ENCODE results near the gene TMEM200A. TPM values are rescaled to one million over a fixed set of nuclear protein-coding genes. Genes with fewer than 3 reads are reported as not detected.

TMEM200A gene
- total RNA-seq, 1 donor from 2014 or later: 1.3 TPM

- Mint-ChIP-seq H3K9me3 (no peaks in the 10 kb centered on the region), H3K27ac (peak overlapping the region; percentile 12), H3K4me3 (ENCODE audit: low read depth) (peak overlapping the region; percentile 75), H3K27me3 (ENCODE audit: low read depth) (peaks cover 54% of the 10 kb centered on the region), H3K36me3 (ENCODE audit: low read depth) (no peaks in the 10 kb centered on the region), H3K4me1 (ENCODE audit: low read depth) (peaks cover 20% of the 10 kb centered on the region)
- intact Hi-C loops (cut with micrococcal nuclease): loop anchor here (5.0 kb wide), 2 partner anchors 151 to 261 kb away; no protein-coding TSS in a partner anchor
- DNase-seq (ENCODE audit: low spot score): no peak
Measured at GRCh38 chr6:130366107-130367005, 539 bp downstream of the TMEM200A start.

GRCh38 chr6:130367767-130368166, 1.9 kb downstream of the TMEM200A start:
- Mint-ChIP-seq H3K4me1 (ENCODE audit: low read depth) (peaks cover 20% of the 10 kb centered on the region), H3K36me3 (ENCODE audit: low read depth) (no peaks in the 10 kb centered on the region), H3K27ac (no peak overlapping the region), H3K27me3 (ENCODE audit: low read depth) (peaks cover 62% of the 10 kb centered on the region), H3K4me3 (ENCODE audit: low read depth) (no peak overlapping the region), H3K9me3 (no peaks in the 10 kb centered on the region)
- intact Hi-C loops (cut with micrococcal nuclease): loop anchor here (5.0 kb wide), 2 partner anchors 150 to 260 kb away; no protein-coding TSS in a partner anchor
- no peak for DNase-seq (ENCODE audit: low spot score)

DNA sequence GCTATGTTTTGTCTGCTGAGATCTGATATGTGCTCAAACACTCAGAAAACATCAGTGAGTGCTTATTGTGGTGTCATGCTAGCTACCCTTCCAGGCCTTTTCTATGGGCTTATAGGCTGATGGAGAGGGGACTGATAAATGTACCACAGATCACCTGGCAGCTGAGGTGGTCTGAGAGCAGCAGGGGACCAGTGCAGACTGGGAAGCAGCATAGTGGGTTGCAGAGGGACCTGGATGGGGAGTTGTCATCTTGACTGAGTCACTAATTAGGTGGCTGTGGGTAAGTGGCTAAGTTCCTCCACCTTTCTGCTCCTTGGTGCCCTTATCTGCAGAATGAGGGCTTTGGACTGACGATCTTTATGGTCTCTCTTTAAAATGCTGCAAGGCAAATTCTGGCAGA, 2.8 kb downstream of the TMEM200A start:
- Mint-ChIP-seq H3K9me3 (no peaks in the 10 kb centered on the region), H3K27me3 (ENCODE audit: low read depth) (peaks cover 57% of the 10 kb centered on the region), H3K4me1 (ENCODE audit: low read depth) (peaks cover 20% of the 10 kb centered on the region), H3K4me3 (ENCODE audit: low read depth) (no peak overlapping the region), H3K27ac (no peak overlapping the region), H3K36me3 (ENCODE audit: low read depth) (no peaks in the 10 kb centered on the region)
- no peak for DNase-seq (ENCODE audit: low spot score)
- intact Hi-C loops (cut with micrococcal nuclease): loop anchor here (5.0 kb wide), 2 partner anchors 149 to 259 kb away; no protein-coding TSS in a partner anchor

DNA sequence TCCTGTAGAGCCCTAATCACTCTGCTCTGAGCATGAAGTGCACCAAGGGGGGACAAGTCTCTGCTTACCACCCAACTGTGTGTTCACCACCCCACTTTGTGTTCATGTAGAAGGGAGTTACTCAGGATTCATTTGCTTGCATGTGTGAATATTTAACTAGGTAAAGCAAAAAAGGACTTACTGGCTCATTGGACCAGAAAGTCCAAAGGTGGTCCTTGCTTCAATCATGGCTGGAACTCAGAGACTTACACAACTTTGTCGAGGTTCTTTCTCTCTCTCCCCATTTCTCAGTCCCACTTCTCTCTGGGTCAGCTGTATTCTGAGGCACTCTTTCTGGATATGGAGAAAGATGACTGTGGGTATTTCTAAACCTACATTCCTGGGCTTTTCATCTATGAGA, 4.0 kb downstream of the TMEM200A start:
- Mint-ChIP-seq H3K36me3 (ENCODE audit: low read depth) (no peaks in the 10 kb centered on the region), H3K4me3 (ENCODE audit: low read depth) (no peak overlapping the region), H3K27ac (no peak overlapping the region), H3K27me3 (ENCODE audit: low read depth) (peaks cover 50% of the 10 kb centered on the region), H3K4me1 (ENCODE audit: low read depth) (peaks cover 19% of the 10 kb centered on the region), H3K9me3 (no peaks in the 10 kb centered on the region)
- no peak for DNase-seq (ENCODE audit: low spot score)
- intact Hi-C loops (cut with micrococcal nuclease): loop anchor here (5.0 kb wide), 2 partner anchors 147 to 257 kb away; no protein-coding TSS in a partner anchor

GRCh38 chr6:130371921-130372420, 6.2 kb downstream of the TMEM200A start:
- no peak for DNase-seq (ENCODE audit: low spot score)
- intact Hi-C loops (cut with micrococcal nuclease): no loop called here
- peaks cover 10% of the 10 kb centered on the region for H3K4me1 Mint-ChIP-seq (ENCODE audit: low read depth)
- H3K36me3 Mint-ChIP-seq (ENCODE audit: low read depth): no peaks in the 10 kb centered on the region
- no peaks in the 10 kb centered on the region for H3K9me3 Mint-ChIP-seq
- H3K27me3 Mint-ChIP-seq (ENCODE audit: low read depth): peaks cover 45% of the 10 kb centered on the region
- no peak overlapping the region for H3K4me3 Mint-ChIP-seq (ENCODE audit: low read depth)
- H3K27ac Mint-ChIP-seq: no peak overlapping the region

DNA sequence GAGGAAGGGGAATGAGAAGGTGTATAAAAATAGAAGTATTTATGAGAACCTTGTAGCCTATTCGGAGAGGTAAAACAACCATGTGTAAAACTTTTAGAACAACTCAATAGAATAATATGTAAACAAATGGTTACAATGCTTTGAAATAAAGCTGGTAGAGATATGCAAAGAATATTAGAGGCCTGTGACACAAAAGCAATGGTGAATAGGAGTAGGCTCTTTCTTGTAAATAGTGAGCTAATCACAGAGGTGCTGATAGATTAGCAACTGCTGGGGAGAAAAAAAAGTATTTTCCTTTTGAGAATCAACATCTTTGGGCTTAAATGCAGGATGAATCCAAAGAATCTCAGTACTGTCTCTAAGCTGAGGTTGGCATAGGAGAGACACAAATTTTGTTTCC, 7.0 kb downstream of the TMEM200A start:
- Mint-ChIP-seq H3K36me3 (ENCODE audit: low read depth) (no peaks in the 10 kb centered on the region), H3K4me1 (ENCODE audit: low read depth) (peaks cover 10% of the 10 kb centered on the region), H3K27ac (no peak overlapping the region), H3K27me3 (ENCODE audit: low read depth) (peaks cover 41% of the 10 kb centered on the region), H3K9me3 (no peaks in the 10 kb centered on the region), H3K4me3 (ENCODE audit: low read depth) (no peak overlapping the region)
- intact Hi-C loops (cut with micrococcal nuclease): no loop called here
- DNase-seq (ENCODE audit: low spot score): no peak

DNA sequence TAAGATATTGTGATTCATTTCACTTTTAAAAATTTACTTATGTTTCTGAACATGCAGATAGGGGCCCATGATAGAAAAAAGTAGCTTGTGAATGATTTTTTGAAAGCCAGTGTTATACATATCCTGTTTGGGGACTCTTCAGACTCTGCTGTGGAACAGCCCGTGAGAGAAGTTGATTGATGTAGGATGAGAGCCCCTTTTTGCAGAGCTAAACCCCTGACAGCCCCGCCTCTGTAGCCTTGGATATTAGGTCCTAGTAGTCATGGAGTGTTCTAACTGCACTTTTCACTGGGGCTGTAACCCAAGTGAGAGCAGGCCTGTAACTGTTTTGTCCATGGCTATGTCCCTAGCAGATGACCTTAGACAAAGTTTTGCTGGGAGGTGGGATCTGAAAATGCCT, 8.2 kb downstream of the TMEM200A start:
- Mint-ChIP-seq H3K36me3 (ENCODE audit: low read depth) (no peaks in the 10 kb centered on the region), H3K4me1 (ENCODE audit: low read depth) (peaks cover 4% of the 10 kb centered on the region), H3K4me3 (ENCODE audit: low read depth) (no peak overlapping the region), H3K9me3 (no peaks in the 10 kb centered on the region), H3K27ac (no peak overlapping the region), H3K27me3 (ENCODE audit: low read depth) (peaks cover 30% of the 10 kb centered on the region)
- intact Hi-C loops (cut with micrococcal nuclease): no loop called here
- no peak for DNase-seq (ENCODE audit: low spot score)

DNA sequence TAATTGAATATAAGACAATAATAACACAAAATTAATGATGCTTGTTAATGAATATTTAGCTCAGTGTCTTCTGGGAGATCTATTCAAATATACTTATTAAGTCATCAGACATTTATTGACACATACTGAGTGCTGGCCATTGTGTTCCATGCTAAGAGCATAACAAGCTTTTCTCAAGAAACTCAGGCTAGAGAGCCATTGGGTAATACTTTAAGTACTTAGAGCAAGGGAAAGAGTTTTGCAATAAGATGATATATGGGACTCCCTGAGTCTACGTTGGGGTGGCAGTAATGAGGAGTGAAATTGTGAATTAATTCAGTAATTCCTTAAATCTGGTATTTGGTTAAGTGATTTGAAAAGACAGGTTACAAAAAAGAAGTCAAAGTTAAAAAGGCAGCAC, 11.1 kb downstream of the TMEM200A start:
- peaks cover 14% of the 10 kb centered on the region for H3K4me1 Mint-ChIP-seq (ENCODE audit: low read depth)
- H3K27me3 Mint-ChIP-seq (ENCODE audit: low read depth): peaks cover 9% of the 10 kb centered on the region
- H3K27ac Mint-ChIP-seq: no peak overlapping the region
- intact Hi-C loops (cut with micrococcal nuclease): no loop called here
- no peak for DNase-seq (ENCODE audit: low spot score)
- no peaks in the 10 kb centered on the region for H3K9me3 Mint-ChIP-seq
- H3K4me3 Mint-ChIP-seq (ENCODE audit: low read depth): no peak overlapping the region
- H3K36me3 Mint-ChIP-seq (ENCODE audit: low read depth): no peaks in the 10 kb centered on the region

- intact Hi-C loops (cut with micrococcal nuclease): no loop called here
- H3K4me3 Mint-ChIP-seq (ENCODE audit: low read depth): no peak overlapping the region
- peaks cover 18% of the 10 kb centered on the region for H3K4me1 Mint-ChIP-seq (ENCODE audit: low read depth)
- H3K27ac Mint-ChIP-seq: no peak overlapping the region
- peaks cover 8% of the 10 kb centered on the region for H3K27me3 Mint-ChIP-seq (ENCODE audit: low read depth)
- DNase-seq (ENCODE audit: low spot score): no peak
- H3K36me3 Mint-ChIP-seq (ENCODE audit: low read depth): no peaks in the 10 kb centered on the region
- H3K9me3 Mint-ChIP-seq: no peaks in the 10 kb centered on the region
Measured at GRCh38 chr6:130377371-130377770, 11.6 kb downstream of the TMEM200A start.

- no peak for DNase-seq (ENCODE audit: low spot score)
- H3K27me3 Mint-ChIP-seq (ENCODE audit: low read depth): peaks cover 4% of the 10 kb centered on the region
- H3K27ac Mint-ChIP-seq: no peak overlapping the region
- intact Hi-C loops (cut with micrococcal nuclease): no loop called here
- H3K4me3 Mint-ChIP-seq (ENCODE audit: low read depth): no peak overlapping the region
- H3K36me3 Mint-ChIP-seq (ENCODE audit: low read depth): no peaks in the 10 kb centered on the region
- H3K9me3 Mint-ChIP-seq: no peaks in the 10 kb centered on the region
- H3K4me1 Mint-ChIP-seq (ENCODE audit: low read depth): peaks cover 23% of the 10 kb centered on the region
Measured at GRCh38 chr6:130377915-130378314, 12.1 kb downstream of the TMEM200A start.

- DNase-seq (ENCODE audit: low spot score): no peak
- Mint-ChIP-seq H3K4me3 (ENCODE audit: low read depth) (no peak overlapping the region), H3K27ac (no peak overlapping the region), H3K9me3 (no peaks in the 10 kb centered on the region), H3K36me3 (ENCODE audit: low read depth) (no peaks in the 10 kb centered on the region), H3K4me1 (ENCODE audit: low read depth) (peaks cover 23% of the 10 kb centered on the region), H3K27me3 (ENCODE audit: low read depth) (peaks cover 4% of the 10 kb centered on the region)
- intact Hi-C loops (cut with micrococcal nuclease): no loop called here
Measured at GRCh38 chr6:130379223-130379622, 13.4 kb downstream of the TMEM200A start.

DNA sequence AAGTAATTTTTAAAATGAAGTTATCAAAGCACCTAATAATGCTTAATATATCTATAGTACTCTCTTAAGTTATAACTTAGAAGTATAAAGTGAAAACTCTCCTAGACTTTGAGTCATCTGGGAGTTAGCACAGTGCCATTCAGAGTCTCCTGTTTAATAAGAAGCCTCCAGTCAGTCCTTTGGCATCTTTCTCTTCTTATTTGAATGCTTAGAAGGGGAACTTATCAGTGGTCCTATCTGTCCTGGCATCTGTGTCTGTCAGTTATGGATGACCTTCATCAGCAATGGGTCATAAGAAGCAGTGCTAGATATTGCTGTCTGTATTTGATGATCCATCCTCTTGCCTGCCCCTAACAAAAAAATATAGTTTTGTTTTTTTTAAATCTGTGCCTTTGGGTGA, 15.2 kb downstream of the TMEM200A start:
- H3K4me3 Mint-ChIP-seq (ENCODE audit: low read depth): no peak overlapping the region
- no peak for DNase-seq (ENCODE audit: low spot score)
- H3K27me3 Mint-ChIP-seq (ENCODE audit: low read depth): peaks cover 5% of the 10 kb centered on the region
- no peaks in the 10 kb centered on the region for H3K9me3 Mint-ChIP-seq
- peaks cover 23% of the 10 kb centered on the region for H3K4me1 Mint-ChIP-seq (ENCODE audit: low read depth)
- H3K27ac Mint-ChIP-seq: no peak overlapping the region
- intact Hi-C loops (cut with micrococcal nuclease): no loop called here
- H3K36me3 Mint-ChIP-seq (ENCODE audit: low read depth): peaks cover under 1% of the 10 kb centered on the region
